Ishikawa (cell line): ENCODE results near the gene TOP2A.

Experiments used
- CEBPB ChIP-seq: IDR thresholded peaks from 2 replicates; pipeline ENCODE4 v1.6.1; 2012
- CREB1 ChIP-seq: IDR thresholded peaks from 2 replicates; pipeline ENCODE4 v1.6.1; 2012; ENCODE audit warnings: low read depth
- EP300 ChIP-seq: IDR thresholded peaks from 2 replicates; pipeline ENCODE4 v1.6.1; 2012; ENCODE audit warnings: borderline replicate concordance
- FOXM1 ChIP-seq: IDR thresholded peaks from 2 replicates; pipeline ENCODE4 v1.6.1; 2012; ENCODE audit warnings: low read depth, borderline replicate concordance
- MAX ChIP-seq: IDR thresholded peaks from 2 replicates; pipeline ENCODE4 v1.6.1; 2012
- NFIC ChIP-seq: IDR thresholded peaks from 2 replicates; pipeline ENCODE4 v1.6.1; 2012
- RAD21 ChIP-seq: IDR thresholded peaks from 2 replicates; pipeline ENCODE4 v1.6.1; 2012; ENCODE audit warnings: low read depth
- TAF1 ChIP-seq: IDR thresholded peaks from 2 replicates; pipeline ENCODE4 v1.6.1; 2012; ENCODE audit warnings: low read depth, mild to moderate bottlenecking
- TCF12 ChIP-seq: IDR thresholded peaks from 2 replicates; pipeline ENCODE4 v1.6.1; 2012; ENCODE audit warnings: low read depth
- TEAD4 ChIP-seq: IDR thresholded peaks from 2 replicates; pipeline ENCODE4 v1.6.1; 2012
- ZBTB7A ChIP-seq: IDR thresholded peaks from 2 replicates; pipeline ENCODE4 v1.6.1; 2012; ENCODE audit warnings: low read depth
- TF ChIP-seq, protein P1 (sequence below): IDR thresholded peaks from 2 replicates; pipeline ENCODE4 v1.6.1; 2012; ENCODE audit warnings: low read depth, mild to moderate bottlenecking

- TF ChIP-seq TEAD4 (no peak), FOXM1 (no peak), ZBTB7A (peak; percentile 67; the same call in 1 of the 2 replicates), MAX (no peak), NFIC (no peak), EP300 (no peak), TAF1 (no peak), CEBPB (no peak), RAD21 (no peak), TCF12 (no peak), CREB1 (no peak)
- TF ChIP-seq, protein P1, sequence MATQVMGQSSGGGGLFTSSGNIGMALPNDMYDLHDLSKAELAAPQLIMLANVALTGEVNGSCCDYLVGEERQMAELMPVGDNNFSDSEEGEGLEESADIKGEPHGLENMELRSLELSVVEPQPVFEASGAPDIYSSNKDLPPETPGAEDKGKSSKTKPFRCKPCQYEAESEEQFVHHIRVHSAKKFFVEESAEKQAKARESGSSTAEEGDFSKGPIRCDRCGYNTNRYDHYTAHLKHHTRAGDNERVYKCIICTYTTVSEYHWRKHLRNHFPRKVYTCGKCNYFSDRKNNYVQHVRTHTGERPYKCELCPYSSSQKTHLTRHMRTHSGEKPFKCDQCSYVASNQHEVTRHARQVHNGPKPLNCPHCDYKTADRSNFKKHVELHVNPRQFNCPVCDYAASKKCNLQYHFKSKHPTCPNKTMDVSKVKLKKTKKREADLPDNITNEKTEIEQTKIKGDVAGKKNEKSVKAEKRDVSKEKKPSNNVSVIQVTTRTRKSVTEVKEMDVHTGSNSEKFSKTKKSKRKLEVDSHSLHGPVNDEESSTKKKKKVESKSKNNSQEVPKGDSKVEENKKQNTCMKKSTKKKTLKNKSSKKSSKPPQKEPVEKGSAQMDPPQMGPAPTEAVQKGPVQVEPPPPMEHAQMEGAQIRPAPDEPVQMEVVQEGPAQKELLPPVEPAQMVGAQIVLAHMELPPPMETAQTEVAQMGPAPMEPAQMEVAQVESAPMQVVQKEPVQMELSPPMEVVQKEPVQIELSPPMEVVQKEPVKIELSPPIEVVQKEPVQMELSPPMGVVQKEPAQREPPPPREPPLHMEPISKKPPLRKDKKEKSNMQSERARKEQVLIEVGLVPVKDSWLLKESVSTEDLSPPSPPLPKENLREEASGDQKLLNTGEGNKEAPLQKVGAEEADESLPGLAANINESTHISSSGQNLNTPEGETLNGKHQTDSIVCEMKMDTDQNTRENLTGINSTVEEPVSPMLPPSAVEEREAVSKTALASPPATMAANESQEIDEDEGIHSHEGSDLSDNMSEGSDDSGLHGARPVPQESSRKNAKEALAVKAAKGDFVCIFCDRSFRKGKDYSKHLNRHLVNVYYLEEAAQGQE, result no peak
These were observed 63.2 kb downstream of the TOP2A start for GRCh38 chr17:40354221-40355122.
